TTC549 (cell line): ENCODE data around the gene STAT5A.

ENCODE experiments used
- FAIRE-seq: peaks from 2 replicates; lab custom pipeline; 2012; peaks lifted over from hg19 to GRCh38; lab: Jason Lieb, UNC

Gene STAT5A

DNA sequence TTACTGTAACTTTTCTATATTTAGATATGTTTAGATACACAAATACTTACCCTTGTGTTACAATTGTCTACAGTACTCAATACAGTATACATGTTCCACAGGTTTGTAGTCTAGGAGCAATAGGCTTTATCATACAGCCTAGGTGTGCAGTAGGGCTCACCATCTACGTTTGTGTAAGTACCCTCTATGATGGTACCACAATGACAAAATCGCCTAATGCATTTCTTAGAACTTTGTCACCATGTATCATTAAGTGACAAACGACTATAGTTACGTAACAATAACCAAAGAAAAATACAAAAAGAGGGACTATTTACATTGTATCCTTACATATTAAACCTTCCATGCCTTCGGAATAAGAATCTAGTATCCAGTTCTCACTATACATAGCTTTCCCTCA, 20.1 kb upstream of the STAT5A start:
- FAIRE-seq = no peak

GRCh38 chr17:42270170-42270535, 18.1 kb upstream of the STAT5A start:
- no peak for FAIRE-seq

DNA sequence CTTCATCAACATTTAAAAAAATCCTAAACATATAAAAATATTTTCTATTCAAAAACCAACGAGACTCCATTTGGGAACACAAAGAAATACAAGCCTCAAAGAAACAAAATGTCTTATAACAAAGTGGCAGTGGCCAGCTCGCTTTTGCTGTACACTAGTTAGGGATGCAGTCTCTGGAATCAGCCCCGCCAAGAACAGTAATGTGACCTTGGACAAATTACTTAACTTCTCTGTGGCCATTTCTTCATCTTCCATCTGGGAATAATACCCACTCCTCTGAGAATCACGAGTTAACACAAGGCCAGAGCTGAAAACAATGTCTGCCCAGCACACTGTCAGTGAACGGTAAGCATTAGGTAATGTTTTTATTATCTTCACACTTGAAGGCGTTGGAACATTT, 17.7 kb upstream of the STAT5A start:
- no peak for FAIRE-seq

DNA sequence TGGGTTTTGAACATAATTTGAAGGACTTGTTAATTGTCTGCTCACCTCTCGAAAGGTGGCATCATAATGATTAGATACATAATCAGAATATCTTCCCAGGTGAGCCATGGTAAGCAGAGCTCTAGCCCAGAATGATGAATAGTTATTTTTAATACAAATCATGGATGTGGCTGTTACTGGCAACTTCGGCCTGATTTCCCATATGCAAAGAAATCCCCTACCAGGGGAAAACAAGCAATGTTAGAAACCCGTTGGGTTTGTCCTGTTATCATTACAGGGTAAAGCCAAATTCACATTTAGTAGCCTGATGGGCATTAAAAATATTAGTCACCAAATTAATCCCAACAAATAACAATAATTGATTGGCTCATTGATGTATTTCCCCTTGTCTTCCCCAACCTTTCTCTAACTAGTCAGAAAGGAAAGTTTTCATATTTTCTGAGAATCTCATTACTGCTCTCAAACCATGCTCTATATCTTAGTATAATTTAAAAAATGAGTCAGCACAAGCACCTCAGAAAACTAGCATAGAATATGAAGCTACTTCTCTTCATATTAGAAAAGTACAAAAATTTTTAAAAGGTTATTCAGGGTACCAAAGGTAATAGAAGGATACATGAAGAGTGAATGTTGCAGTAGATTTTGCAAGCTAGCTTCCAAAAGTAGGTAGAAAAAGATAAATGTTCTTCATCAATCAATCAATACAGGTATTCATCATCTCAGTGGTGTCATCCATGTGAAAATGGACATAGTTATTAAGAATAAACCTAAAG, 17.1 kb upstream of the STAT5A start:
- no peak for FAIRE-seq

- FAIRE-seq = no peak
These were observed 16.6 kb upstream of the STAT5A start for GRCh38 chr17:42271779-42272035.

GRCh38 chr17:42272162-42272907, 16.0 kb upstream of the STAT5A start:
- no peak for FAIRE-seq

- no peak for FAIRE-seq
These were observed 14.6 kb upstream of the STAT5A start for GRCh38 chr17:42273474-42274252.

GRCh38 chr17:42274253-42274542, 14.1 kb upstream of the STAT5A start:
- no peak for FAIRE-seq

DNA sequence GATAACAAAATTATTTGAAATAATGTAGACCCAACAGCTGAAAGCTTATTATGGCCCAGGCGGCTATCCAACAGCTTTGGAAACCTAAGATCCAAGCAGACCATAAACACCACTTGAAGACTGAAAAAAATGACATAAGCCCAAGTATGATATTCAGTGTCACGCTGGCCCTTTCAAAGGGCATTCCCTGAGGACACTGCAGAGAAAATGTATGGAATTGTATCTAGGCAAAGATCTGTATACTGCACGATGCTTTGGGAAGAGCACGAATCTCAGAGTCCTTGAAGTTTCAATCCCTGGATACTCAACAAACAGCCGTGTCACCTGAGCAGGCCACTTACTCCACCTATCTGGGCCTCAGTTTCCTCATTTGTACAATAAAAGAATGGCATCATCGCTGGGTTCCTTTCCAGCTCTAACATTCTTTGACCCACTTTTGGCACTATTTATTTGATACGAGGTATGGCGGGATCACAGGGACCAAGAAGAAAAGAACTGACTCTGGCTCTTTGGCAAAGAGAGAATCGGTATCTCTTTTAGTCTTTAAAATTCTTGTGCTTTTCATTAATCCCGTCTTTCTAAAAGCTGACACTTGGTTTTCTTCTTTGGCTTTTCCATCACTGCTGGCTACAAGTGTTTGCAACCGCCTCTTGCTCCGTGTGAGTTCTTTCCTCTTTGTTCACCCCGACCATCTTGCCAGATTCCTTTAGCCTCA, 13.3 kb upstream of the STAT5A start:
- FAIRE-seq = no peak

- FAIRE-seq = no peak
These were observed 12.6 kb upstream of the STAT5A start for GRCh38 chr17:42275527-42276358.

DNA sequence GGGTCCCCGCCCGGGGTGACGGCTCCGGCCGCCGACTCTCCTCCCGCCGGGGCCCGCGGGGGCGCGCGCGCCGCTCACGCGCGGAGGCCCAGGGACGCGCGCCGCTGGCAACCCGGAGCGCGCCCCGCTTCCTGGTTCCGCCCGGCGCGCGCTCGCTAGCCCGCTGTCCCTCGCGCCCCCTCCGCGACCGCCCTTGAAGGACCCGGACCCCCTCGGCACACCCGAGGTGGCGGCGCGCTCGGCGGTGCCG, 12.0 kb upstream of the STAT5A start, which contains the start of gene STAT5B:
TSS of gene STAT5B (minus strand) at position 33 of the 250 bp plus-strand sequence. CDS start 44,264 bp downstream, outside the sequence.
- no peak for FAIRE-seq

- no peak for FAIRE-seq
These were observed 11.5 kb upstream of the STAT5A start for GRCh38 chr17:42276609-42277341.

DNA sequence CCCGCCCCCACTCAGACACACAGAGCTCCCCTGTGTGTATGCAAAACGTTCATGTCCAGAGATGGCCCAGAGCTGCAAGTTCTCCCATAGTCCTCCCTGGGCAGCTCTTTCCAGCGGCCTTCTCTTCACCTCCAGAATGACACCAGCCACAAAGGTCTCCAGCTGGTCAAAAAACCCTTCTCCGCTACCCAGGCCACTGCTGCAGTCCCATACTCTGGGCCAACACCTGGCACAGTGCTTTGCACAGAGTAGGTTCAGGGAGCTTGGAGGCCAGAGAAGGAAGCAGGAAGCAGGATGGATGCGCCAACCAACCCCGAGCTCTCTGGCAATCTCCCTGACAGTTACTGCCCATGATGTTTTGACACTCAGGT, 11.0 kb upstream of the STAT5A start:
- no peak for FAIRE-seq

DNA sequence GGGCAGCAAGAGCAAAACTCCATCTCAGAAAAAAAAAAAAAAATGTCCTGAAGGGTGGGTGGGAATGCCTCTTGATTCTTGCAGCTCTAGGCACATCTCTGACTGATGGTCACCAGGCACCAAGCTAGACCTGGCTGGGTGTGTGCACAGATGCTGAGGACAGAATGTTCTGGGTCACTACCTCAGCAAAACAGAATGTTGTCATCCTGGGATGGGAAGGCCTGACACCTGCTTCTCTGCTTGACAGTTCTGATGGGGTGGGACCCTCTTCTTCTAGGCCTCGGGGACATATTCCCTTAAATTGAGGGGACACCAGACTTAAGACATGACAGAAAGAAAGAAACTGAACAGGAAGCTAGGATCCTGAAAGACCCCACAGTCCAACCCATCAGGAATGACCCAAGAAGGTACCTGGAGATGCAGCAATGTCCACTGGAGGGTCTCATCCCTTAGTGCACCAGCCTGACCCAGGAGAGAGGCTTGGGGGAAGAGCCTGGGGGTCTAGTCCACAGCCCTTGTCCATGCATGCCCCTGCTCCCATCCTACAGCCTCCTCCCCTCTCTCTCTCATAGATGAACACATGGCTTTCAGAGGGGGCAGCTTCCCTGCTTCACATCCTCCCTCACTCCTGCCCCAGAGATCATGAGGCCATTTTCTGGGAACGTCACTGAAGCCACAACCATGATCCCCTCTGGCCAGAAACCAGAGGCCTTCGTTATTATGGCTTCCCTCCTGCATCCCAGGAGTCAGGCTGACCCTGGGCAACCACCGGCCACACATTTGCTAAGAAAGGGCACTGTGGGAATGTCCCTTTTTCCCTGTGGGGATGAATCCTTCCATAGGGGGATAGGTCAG, 8.3 kb upstream of the STAT5A start:
- FAIRE-seq = no peak

DNA sequence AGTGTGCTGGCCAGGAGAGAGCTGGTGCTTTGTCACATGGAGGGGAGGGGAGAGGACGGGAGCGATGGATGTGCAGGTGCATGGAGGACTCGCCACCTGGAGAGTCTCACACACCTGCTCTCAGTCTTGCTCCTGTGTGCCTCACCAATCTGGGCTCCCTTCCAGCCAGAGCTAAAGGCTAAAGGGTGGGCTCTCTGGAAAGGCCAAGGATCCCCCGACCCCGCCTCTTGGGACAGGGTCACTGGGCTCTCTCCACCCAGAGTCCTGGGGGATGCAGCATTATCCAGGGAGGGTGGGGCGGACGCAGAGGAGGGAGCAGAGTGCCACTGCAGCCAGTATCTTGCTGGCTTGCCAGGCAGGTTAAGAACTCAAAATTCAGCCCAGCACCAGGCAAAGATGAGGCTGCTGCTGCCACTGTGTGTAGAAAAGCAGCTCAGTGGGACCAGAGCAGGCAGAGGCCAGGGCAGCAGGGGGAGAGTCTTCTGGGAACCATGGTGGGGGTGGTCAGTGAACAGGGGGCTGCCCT, 6.7 kb upstream of the STAT5A start:
- FAIRE-seq = no peak

- no peak for FAIRE-seq
These were observed 5.7 kb upstream of the STAT5A start for GRCh38 chr17:42282478-42283080.

DNA sequence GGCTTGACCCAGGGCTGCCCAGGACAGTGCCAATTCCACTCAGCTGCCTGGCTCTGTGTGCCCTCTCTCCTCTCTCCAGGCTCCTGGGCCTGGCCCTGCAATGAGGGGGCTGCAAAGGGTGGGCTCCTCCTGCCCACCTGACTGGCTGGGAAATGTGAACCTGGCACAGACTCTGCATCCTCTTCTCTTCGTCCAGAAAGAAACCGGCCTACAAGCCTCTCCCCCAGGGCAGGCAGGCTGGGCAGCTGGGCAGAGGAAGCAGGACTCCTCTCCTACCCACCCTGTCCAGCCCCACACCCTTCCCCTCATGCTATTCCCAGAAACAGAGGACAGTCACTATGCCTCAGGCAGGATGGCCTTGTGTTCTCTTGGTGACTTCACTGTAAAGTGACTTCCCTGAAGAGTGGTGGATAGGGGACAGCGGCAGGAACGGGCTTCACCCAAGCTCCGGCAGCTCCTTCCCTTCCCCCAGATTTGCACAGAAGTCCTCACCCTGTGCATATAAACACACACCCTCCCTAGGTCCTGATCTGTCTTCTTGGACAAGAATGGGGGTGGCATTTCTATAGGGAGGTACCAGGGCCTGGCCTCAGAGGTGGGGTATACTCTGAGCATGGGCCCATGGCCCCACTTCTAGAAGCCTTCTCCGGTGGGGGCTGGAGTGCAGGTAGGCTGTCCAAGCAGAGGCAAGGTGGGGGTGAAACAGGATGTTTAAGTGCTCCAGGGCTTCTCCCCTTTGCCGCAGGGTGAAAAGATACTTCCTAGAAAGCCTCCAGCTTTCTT, 4.9 kb upstream of the STAT5A start:
- no peak for FAIRE-seq

GRCh38 chr17:42284024-42284369, 4.3 kb upstream of the STAT5A start:
- no peak for FAIRE-seq

GRCh38 chr17:42284566-42284965, 3.7 kb upstream of the STAT5A start:
- FAIRE-seq = no peak
